HG02623 (cell line): ENCODE results near the gene PCBP3.

Source experiments
- ATAC-seq: cut with Tn5 transposase; IDR thresholded peaks from one replicate; pipeline ENCODE4 v1.9.1; 2021; ENCODE audit warnings: moderate library complexity; ENCODE audit not compliant: unreplicated experiment

Gene PCBP3

DNA sequence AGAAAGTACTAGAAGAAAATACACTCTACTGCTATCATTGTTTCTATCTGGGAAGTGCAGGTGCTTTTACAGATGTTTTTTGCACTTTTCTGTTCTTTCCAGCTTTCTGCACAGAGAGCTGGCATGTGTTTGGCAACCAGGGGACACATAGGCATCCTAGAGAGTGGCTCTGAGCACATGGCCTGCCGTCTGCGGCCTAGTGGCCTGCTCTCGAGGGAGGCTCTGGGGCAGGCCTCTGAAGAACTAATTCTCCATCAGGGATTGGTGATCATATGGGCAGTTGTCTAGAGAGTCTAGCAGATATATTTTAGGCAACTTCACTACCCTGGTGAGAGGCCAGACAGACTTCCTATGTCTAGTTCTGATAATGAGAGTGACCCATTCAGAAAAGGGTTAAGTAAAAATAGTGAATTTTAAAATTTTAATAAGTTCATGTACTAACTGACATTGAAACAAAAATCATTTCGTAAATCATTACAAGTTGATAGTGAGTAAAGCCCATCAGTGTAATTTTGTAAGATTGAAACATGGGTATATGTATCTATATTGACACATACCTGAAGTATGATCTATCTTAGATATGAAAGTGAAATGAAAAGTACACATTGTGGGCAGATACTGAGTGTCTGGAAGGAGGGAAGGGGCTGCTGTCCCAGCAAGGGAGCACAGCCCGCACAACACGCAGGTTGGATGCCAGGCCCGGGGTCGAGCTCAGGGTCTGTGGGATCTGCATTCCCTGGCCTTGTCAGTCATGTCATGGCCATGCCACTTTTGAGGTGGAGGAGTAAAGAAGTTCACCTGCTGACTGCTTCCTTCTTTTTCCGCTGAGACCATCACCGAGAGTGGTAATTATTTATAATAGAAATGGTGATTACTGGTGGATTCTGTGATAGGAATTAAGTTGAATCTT, 79.8 kb downstream of the PCBP3 start:
- no peak for ATAC-seq

DNA sequence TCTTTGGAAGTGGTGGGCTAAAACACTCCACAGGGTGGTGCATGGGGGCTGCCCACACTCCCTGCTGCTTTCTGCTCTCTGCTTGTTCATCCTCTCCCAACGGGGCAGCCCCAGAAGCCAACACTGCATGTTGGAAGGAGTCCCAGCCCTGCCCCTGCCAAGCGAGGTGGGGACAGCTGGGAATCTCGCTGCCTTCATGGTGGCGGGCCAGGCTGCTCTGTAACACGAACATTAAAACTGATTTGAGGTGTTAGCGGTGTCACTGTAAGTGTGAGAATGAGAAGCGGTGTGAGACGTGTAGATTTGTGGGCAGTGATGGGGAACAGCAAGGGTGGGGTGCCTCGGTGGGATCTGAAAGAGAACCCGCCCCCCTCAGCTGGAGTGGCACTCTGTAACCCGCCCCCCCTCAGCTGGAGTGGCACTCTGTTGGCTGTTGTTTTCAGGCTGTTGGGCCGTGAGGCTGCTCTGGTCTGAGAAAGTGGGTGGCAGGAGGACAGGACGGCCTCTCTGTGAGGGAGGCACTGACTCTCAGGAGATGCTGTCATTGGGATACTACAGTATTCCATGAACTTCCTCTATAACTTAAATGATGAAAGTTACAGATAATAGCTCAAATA, 80.9 kb downstream of the PCBP3 start:
- ATAC-seq = no peak

GRCh38 chr21:45724994-45725843, 81.7 kb downstream of the PCBP3 start:
- ATAC-seq = no peak

DNA sequence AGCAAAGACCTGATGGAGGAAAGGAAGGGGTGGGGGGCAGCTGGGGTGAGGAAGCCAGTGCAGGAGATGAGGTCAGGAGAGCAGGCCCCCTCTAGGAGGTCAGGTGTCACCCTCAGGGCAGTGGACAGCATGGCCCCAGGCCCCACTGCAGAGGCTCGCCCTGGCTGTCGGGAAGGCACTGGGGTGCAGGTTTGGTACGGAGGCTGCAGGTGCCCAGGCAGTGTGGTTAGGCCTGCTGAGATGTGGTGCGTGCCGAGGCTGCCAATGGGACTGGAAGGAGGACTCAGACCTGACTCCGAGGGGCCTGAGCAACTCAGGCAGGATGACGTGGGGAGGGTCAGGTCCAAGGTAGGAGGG, 82.3 kb downstream of the PCBP3 start:
- no peak for ATAC-seq

GRCh38 chr21:45726438-45726837, 82.9 kb downstream of the PCBP3 start:
- no peak for ATAC-seq

- no peak for ATAC-seq
These were observed 83.9 kb downstream of the PCBP3 start for GRCh38 chr21:45727390-45727789.

DNA sequence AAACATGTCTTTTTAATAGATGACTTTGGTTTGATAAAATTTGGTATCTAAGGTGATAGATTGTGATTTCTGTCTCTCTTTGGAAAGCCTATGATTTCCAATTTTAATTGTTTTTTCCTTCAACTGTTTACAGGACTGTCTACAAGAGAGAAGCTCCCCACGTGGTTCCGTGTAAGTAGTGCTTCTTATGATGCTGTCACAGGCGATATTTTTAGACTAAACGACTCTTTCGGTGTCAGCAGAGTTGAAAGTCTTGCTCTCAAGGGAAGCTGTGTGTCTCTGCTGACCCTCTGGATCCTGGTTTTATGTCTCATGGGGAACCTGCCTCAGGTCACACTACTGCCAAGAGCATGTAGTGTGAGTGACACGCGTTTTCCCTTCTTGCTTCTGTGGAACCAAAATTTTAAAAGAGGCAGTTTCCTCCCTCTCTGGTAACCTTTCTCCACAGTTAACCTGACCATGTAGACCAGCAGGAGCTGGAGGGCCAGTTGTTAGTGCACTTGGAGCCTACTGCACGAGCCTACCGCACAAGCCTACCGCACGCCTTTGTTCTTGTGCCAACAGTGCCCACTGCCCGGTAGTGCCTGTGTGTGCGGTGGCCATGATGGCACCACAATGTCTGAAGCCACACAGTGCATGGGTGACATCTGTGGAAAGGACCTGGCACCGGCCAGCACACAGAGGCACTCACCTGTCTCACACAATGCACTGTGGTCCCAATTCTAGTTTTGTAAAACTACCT, 91.9 kb downstream of the PCBP3 start:
- ATAC-seq = no peak

GRCh38 chr21:45736042-45736689, 92.6 kb downstream of the PCBP3 start:
- no peak for ATAC-seq

DNA sequence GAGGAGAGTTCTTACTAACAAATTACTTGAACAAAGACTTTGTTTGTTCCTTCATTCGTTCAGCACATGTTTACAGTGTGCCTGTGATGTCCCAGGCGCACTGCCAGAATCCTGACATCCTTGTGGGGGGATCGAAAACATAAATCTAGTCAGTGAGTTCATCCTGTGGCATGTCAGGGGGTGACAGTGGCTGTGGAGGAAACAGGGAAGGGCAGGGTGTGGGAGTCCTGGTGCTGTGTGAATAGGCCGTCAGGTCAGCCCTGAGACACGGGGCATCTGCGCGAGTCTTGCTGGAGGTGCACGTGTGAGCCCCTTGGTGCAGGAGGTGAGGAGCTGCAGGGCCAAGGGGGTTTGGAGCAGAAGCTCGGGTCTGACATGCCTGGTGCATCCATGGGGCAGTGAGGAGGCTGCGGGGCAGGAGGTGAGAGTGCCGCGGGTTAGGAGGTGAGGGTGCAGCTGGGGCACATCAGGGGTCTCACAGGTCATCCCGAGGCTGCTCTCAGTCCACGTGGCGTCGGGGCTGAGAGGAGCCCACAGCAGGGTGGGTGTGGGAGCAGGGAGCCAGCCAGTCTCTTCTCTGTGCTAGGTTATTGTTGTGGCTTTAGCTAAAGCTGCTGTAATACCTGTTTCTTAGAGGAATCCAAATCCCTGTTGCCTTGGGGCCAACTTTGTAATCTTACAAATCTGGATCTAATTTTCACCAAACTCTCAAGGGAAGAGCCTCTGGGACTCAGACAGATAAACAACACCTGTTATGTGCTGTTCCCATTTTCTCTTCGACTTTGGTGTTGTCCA, 93.4 kb downstream of the PCBP3 start:
- ATAC-seq = no peak

DNA sequence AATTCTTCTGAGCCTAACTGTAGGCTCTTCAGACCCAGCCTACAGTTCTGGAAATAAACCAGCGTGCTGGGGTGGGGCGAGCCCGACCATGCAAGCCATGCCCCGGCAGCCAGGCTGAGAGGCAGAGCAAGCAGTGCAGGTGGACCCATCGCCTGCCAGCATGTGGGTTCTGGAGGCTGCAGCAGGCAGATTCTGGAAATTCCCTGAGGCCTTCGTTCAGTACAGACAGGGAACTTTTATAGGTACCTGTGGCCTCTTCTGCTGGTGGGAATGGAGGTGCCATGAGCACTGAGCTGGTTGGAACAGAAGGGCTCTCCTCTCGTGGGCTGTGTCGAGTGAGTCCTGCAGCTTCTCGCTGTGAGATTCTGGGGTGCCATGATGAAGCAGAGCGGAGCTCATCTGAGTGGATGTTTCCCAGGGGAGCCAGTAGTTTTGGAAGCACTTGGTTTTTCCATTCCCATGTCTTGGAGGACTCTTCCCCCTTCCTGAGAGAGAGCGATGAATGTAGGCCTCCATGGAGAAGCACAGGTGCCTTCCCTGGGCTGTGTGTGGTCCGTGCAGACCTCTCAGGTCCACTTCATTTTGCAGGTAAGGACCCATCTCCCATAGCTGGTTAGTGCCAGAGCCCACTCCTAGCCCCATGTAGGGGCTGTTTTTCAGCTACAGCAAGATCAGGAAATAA, 94.1 kb downstream of the PCBP3 start:
- no peak for ATAC-seq

- no peak for ATAC-seq
These were observed 95.9 kb downstream of the PCBP3 start for GRCh38 chr21:45739218-45740087.

DNA sequence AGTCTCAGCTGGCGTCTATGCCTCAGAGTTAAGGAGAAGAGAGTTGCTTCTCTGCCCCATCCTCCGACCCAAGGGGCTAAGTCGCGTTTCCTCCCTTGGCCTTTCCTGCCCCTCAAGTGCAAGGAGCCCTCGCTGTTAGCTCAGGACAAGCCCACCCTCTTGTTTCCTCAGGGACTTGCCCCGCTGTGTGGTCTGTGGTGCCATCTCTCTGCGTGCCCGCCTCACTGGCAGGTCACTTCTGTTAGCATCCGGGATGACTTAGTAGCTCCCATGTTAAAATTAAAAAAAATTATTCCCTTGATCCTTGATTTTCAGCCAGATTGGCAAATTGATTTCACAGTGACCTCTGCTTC, 96.5 kb downstream of the PCBP3 start:
- no peak for ATAC-seq

DNA sequence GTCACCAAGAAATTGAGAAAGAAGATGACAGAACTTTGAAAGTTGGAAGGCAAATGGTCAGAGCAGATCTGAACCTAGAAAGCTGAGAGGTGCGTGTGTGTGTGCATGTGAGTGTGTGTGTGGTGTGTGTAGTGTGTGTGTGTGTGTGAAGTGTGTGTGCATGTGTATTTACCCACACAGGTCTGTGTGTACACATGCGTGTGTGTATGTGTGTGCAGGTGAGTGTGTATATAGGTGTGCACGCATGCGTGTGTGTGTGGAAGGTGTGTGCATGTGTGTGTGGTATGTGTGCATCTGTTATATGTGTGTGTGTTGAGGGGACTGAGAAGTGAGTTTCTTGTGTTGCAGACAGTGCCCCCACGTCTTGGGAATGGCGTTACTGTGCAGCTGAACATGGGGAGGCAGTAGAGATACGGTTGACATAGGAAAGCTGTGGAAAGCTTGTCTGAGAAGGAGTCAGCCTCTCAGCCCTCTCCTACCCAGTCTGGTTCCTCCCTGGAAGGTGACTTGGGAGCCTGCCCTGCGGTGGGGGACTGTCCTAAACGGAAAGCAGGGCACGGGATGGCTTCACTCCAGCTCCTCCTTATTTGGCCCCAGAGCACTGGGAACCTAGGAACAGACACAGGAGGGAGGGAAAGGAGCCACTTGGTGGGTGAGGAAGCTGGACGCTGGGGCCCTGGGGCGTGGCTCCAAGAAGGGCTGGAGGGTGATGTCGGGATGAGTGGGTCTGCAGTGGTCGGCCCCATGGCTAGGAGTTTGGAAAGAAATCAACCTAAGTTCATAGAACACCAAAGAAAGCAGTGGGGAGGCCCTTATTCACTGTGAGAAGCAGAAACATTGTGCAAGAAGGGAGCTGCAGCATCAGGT, 97.2 kb downstream of the PCBP3 start:
- no peak for ATAC-seq

- ATAC-seq = no peak
These were observed 98.2 kb downstream of the PCBP3 start for GRCh38 chr21:45741691-45742090.

DNA sequence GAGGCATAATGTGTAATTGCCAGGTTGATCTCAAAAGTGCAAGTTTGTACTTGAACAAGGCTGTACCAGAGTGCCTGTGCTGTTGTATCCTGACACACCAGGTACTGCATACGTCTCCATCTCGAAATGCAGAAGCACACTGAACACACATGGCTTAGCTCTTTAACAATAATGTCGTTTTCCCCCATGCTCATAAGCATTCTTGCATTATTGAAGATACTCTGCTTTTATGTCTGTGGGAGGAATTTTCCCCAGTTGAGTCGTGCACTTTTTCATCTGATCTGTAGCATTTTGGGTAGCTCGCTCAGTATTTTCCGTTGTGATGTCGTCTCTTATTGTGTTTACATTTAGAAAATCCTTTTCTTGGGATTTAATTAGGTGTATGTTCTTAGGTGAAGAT, 98.7 kb downstream of the PCBP3 start:
- ATAC-seq = no peak

DNA sequence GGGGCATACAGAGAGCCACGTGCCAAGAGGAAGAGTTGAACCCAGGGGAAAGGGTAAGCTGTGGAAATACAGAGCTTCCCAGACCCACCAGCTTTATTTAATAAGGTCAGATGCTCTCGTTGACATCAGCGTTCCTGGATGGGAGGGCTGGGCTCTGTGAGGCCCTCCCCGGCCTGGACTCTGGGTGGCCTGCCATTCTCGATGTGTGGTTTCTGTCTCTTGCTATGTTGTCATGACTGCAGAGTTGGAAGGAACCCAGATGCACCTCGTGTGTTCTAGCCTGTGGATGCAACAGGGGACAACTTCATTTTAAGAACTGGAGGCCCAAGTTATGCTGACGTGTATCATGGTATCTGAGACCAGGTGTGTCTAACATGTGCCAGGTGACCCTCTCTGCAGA, 101.7 kb downstream of the PCBP3 start:
- ATAC-seq = no peak

DNA sequence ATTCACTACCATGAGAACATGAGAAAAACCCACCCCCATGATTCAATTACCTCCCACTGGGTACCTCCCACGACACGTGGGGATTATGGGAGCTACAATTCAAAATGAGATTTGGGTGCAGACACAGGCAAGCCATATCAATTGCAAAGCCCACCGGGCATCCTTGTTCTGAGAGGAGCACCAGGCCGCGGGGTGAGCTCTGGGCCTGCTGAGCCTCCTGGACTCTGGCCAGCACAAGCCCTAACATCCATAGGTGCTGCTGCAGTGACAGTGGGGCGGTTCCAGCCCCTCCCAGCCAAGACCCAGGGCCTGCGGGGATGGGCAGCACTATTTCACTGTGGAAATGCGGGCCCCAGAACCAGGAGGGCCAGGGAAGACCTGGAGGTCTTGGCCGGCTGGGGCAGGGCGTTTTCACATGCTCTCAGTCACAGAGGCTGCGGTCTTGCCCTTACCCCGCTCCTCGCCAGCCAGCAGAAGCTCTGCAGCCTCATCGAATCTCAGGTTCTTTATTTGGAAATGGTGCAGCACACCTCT, 103.8 kb downstream of the PCBP3 start:
- no peak for ATAC-seq
